DOHH2 (cell line): ENCODE data around the gene CPLX1.
"Not testable (repeated sequence)": the region's sequence is repeated elsewhere in the genome, so short reads cannot be mapped to it uniquely, and the experiment has no call there.

Source experiments
- H3F3A ChIP-seq: fragments of 200-600 bp; sonication (generic), shearing (Covaris generic); 2 replicates; pipeline ENCODE4 v1.6.0; 2016; ENCODE audit warnings: antibody characterized with exemption, mild to moderate bottlenecking; ENCODE audit not compliant: control insufficient read depth, insufficient read depth
- H3K27ac ChIP-seq: fragments of 200-600 bp; sonication (generic); 2 replicates; pipeline ENCODE4 v1.5.1; 2014; ENCODE audit warnings: low read depth, mild to moderate bottlenecking, low read length, moderate library complexity
- H3K27me3 ChIP-seq: fragments of 200-600 bp; sonication (generic); 2 replicates; pipeline ENCODE4 v1.6.1; 2014; ENCODE audit warnings: mild to moderate bottlenecking, low read length, mixed read lengths; ENCODE audit not compliant: control insufficient read depth
- H3K36me3 ChIP-seq: fragments of 200-600 bp; sonication (generic); 2 replicates; pipeline ENCODE4 v1.6.1; 2014; ENCODE audit warnings: mild to moderate bottlenecking, low read length, moderate library complexity, mixed read lengths; ENCODE audit not compliant: control insufficient read depth
- H3K4me1 ChIP-seq: fragments of 200-600 bp; sonication (generic); 2 replicates; pipeline ENCODE4 v1.6.1; 2014; ENCODE audit warnings: mild to moderate bottlenecking, low read length, mixed read lengths; ENCODE audit not compliant: control insufficient read depth
- H3K4me2 ChIP-seq: fragments of 200-600 bp; sonication (generic); 2 replicates; pipeline ENCODE4 v1.6.0; 2014; ENCODE audit warnings: mild to moderate bottlenecking, low read length, moderate library complexity
- H3K4me3 ChIP-seq: fragments of 200-600 bp; sonication (generic); 2 replicates; pipeline ENCODE4 v1.5.1; 2014; ENCODE audit warnings: mild to moderate bottlenecking, low read length, mixed read lengths
- H3K79me2 ChIP-seq: fragments of 200-600 bp; sonication (generic); 2 replicates; pipeline ENCODE4 v1.6.1; 2014; ENCODE audit warnings: mild to moderate bottlenecking, low read length, mixed read lengths; ENCODE audit not compliant: control insufficient read depth
- H3K9me2 ChIP-seq: fragments of 200-600 bp; sonication (generic); replicated peaks from 2 replicates; pipeline ENCODE4 v1.6.1; 2014; ENCODE audit warnings: mild to moderate bottlenecking, low read length, mixed read lengths; ENCODE audit not compliant: control insufficient read depth
- H3K9me3 ChIP-seq: fragments of 200-600 bp; sonication (generic); 2 replicates; pipeline ENCODE4 v1.6.1; 2014; ENCODE audit warnings: antibody characterized with exemption, low read length, mixed read lengths; ENCODE audit not compliant: control insufficient read depth, insufficient read depth
- H4K20me1 ChIP-seq: fragments of 200-600 bp; sonication (generic); 2 replicates; pipeline ENCODE4 v1.6.0; 2014; ENCODE audit warnings: low read depth, mild to moderate bottlenecking, antibody characterized with exemption, low read length, moderate library complexity; ENCODE audit not compliant: control insufficient read depth, insufficient read depth
- EZH2phosphoT487 ChIP-seq: fragments of 200-600 bp; sonication (generic); IDR thresholded peaks from 2 replicates; pipeline ENCODE4 v1.6.1; 2017; ENCODE audit warnings: borderline replicate concordance, mild to moderate bottlenecking, antibody characterized with exemption, low read length, moderate library complexity, mixed read lengths
- TF ChIP-seq, protein P1 (sequence below): fragments of 200-600 bp; sonication (generic); IDR thresholded peaks from one replicate; pipeline ENCODE4 v1.5.1; 2014; ENCODE audit warnings: antibody characterized with exemption, mild to moderate bottlenecking, low read depth, low read length; ENCODE audit not compliant: poor library complexity, severe bottlenecking

CPLX1 gene

DNA sequence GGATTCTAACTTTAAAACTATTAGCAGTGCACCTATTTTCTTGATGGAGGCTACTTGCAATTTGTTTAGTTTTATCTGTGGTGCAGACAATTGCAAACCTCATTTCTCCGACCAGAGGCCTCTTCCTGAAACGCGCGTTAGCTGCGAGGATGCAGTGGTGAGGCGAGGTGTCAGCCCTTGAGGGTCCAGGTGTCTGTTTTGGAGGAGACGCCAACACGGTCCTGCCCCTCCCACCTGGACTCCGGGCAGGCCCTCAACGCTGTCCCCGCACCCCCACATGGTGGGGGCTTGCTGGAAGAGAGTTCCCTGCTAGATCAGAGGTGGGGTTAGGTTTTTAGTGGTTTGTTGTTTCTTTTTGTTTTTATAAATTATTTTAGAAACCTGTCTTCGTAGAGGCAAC is 85.9 kb downstream of the CPLX1 start:
- H3K79me2 ChIP-seq, result no peaks in the 10 kb centered on the region
- TF ChIP-seq, protein P1, sequence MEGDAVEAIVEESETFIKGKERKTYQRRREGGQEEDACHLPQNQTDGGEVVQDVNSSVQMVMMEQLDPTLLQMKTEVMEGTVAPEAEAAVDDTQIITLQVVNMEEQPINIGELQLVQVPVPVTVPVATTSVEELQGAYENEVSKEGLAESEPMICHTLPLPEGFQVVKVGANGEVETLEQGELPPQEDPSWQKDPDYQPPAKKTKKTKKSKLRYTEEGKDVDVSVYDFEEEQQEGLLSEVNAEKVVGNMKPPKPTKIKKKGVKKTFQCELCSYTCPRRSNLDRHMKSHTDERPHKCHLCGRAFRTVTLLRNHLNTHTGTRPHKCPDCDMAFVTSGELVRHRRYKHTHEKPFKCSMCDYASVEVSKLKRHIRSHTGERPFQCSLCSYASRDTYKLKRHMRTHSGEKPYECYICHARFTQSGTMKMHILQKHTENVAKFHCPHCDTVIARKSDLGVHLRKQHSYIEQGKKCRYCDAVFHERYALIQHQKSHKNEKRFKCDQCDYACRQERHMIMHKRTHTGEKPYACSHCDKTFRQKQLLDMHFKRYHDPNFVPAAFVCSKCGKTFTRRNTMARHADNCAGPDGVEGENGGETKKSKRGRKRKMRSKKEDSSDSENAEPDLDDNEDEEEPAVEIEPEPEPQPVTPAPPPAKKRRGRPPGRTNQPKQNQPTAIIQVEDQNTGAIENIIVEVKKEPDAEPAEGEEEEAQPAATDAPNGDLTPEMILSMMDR, result no peak
- TF ChIP-seq EZH2phosphoT487, result no peak
- no peaks in the 10 kb centered on the region for H3K9me2 ChIP-seq
- no peaks in the 10 kb centered on the region for H3K27me3 ChIP-seq
- no peaks in the 10 kb centered on the region for H4K20me1 ChIP-seq
- H3K4me2 ChIP-seq, result no peak overlapping the region
- H3F3A ChIP-seq, result peaks cover 11% of the 10 kb centered on the region
- H3K27ac ChIP-seq, result no peak overlapping the region
- H3K9me3 ChIP-seq, result no peaks in the 10 kb centered on the region
- H3K36me3 ChIP-seq, result peaks cover 29% of the 10 kb centered on the region
- H3K4me3 ChIP-seq, result no peak overlapping the region
- no peaks in the 10 kb centered on the region for H3K4me1 ChIP-seq

DNA sequence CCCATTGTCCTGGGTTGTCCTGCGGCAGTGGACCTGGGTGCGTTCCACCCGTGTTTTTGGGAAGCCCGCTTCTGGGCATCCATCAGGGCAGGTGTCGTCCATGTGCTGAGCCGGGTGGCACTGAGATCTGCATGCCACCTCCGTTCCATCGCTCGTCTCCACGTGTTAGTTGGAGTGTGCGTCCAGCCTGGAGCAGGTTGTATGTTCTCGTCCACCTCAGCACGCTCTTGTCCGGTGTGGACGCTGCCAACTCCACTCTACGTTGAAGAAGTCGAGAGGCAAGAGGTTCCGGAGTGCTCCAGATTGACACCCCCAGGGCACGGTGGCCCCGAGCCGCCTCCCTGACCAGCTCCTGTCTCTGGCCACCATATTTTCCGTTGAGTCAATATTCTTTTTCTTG is 86.4 kb downstream of the CPLX1 start:
- TF ChIP-seq EZH2phosphoT487, result no peak
- TF ChIP-seq, protein P1, result no peak
- Histone ChIP-seq H3K79me2 (no peaks in the 10 kb centered on the region), H3K4me3 (no peak overlapping the region), H4K20me1 (no peaks in the 10 kb centered on the region), H3K4me1 (no peaks in the 10 kb centered on the region), H3K36me3 (peaks cover 34% of the 10 kb centered on the region), H3K27me3 (no peaks in the 10 kb centered on the region), H3K4me2 (no peak overlapping the region), H3K9me2 (no peaks in the 10 kb centered on the region), H3K27ac (no peak overlapping the region), H3K9me3 (no peaks in the 10 kb centered on the region), H3F3A (peaks cover 11% of the 10 kb centered on the region)

DNA sequence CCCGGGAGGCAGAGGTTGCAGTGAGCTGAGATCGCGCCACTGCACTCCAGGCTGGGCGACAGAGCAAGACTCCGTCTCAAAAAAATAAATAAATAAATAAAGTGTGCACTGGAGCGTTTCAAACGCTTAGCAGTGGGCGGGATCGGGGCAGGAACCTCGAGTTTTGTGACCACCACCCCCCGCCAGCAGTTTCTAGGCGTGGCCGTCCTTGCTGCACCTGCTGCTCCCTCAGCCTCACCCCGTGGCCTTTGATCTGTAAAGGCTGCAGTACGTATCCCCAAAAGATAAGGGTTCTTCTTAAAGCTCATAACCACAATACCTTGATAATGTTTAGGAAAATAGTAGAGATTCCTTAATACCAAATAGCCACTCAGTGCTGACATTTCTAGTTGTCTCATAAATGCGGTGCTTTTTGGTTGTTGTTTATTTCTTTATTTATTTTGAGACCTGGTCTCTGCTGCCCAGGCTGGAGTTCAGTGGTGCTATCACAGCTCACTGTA is 87.1 kb downstream of the CPLX1 start:
- no peak overlapping the region for H3K4me3 ChIP-seq
- no peaks in the 10 kb centered on the region for H3K9me3 ChIP-seq
- no peaks in the 10 kb centered on the region for H3K4me1 ChIP-seq
- H3K27me3 ChIP-seq, result no peaks in the 10 kb centered on the region
- no peaks in the 10 kb centered on the region for H3K9me2 ChIP-seq
- H4K20me1 ChIP-seq, result no peaks in the 10 kb centered on the region
- TF ChIP-seq EZH2phosphoT487, result no peak
- TF ChIP-seq, protein P1, result no peak
- H3F3A ChIP-seq, result peaks cover 8% of the 10 kb centered on the region
- H3K79me2 ChIP-seq, result no peaks in the 10 kb centered on the region
- H3K27ac ChIP-seq, result no peak overlapping the region
- H3K4me2 ChIP-seq, result no peak overlapping the region
- peaks cover 41% of the 10 kb centered on the region for H3K36me3 ChIP-seq

DNA sequence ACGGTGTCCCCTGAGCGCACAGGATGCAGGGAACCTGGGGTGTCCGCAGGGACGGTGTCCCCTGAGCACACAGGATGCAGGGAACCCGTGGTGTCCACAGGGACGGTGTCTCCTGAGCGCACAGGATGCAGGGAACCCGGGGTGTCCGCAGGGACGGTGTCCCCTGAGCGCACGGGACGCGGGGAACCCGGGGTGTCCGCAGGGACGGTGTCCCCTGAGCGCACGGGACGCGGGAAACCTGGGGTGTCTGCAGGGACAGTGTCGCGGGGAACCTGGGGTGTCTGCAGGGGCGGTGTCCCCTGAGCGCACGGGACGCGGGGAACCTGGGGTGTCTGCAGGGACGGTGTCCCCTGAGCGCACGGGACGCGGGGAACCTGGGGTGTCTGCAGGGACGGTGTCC is 89.4 kb downstream of the CPLX1 start:
- not testable (repeated sequence) for H3K9me3 ChIP-seq, H3K27ac ChIP-seq, H3K4me2 ChIP-seq, H3F3A ChIP-seq, H3K27me3 ChIP-seq, H3K4me3 ChIP-seq, H3K4me1 ChIP-seq, H4K20me1 ChIP-seq, H3K79me2 ChIP-seq, H3K9me2 ChIP-seq
- H3K36me3 ChIP-seq, result peaks cover 58% of the 10 kb centered on the region
